GM18867 (cell line): ENCODE results near the gene ABCB1.
"Not testable (repeated sequence)": the region's sequence is repeated elsewhere in the genome, so short reads cannot be mapped to it uniquely, and the experiment has no call there.

Source experiments
- ATAC-seq: cut with Tn5 transposase; IDR thresholded peaks from one replicate; pipeline ENCODE4 v1.9.1; 2021; ENCODE audit warnings: mild to moderate bottlenecking, moderate library complexity; ENCODE audit not compliant: unreplicated experiment

Gene ABCB1

DNA sequence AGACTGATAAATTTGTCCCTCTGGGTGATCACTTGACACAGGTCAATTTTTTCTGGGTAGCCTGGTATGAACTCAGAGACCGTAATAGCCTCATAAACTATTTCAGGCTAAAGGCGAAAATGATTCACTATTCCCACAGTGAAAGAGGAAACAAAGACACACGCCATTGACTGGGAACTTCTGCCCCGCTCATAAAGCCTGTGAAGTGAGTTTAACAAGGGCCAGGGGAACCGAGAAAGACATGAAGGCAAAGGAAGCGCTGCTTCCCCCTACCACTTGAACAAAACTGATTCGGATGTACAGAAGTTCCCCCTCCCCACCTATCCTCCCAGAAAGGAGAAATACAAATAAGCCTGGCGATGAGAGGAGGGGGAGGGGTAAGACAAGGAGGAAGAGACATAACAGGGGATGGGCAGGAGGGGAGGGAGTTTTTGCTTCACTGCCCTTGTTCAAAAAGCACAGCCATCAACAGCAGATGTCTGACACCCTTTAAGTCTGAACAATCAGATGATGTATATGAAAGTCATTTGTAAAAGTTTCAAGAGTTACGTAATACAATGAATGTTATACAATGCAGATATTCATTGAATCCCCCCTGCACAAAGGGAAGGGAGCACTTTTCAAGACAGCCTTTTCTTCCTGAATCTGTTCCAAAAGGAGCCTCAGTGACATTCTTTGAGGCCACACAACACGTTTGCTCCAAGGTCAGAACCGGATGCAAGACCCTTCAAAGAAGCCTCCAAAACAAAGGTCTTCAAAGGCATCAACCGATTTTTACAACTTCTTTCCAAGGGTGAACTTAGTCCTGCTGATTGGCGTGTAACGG, 125.9 kb downstream of the ABCB1 start:
- ATAC-seq: peak; percentile 68

DNA sequence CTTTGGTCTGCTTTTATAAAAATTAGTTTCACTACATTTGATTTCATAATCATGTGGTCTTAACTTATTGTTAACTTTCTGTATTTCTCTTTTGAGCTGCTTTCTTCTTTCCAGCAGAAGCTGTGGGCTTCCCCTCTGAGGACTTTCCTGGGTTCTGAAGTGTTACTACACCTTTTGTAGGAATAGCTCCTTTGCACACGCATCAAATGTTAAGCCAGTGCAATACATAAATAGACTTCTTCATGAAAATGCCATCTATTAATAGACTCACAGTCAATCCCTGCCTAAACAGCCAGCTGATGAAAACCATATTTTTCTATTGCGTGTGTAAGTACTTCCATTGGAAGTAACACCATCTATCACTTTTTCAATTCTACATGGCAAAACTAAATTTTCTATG, 126.7 kb downstream of the ABCB1 start:
- peak; percentile 6 for ATAC-seq

DNA sequence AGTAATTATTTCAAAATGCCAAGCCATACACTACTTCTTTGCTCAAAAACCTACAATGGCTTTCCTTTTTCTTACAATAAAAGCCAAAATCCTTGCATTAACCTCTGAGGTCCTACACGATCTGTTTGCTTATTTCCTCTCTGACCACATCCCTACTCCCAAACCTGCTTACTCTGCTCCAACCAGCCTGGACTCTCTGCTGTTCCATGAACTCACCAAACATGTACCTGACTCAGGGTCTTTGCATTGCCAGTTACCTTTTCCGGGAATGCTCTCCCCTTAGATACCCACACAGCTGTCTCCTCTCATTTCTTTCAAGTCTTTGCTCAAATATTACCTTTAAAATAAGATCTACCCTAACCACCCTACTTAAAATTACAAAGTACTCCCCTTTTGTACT, 127.5 kb downstream of the ABCB1 start:
- no peak for ATAC-seq

GRCh38 chr7:87471473-87471872, 129.2 kb downstream of the ABCB1 start:
- no peak for ATAC-seq

- ATAC-seq: not testable (repeated sequence)
These were observed 131.5 kb downstream of the ABCB1 start for GRCh38 chr7:87469204-87469603.

GRCh38 chr7:87465534-87465880, 135.2 kb downstream of the ABCB1 start:
- ATAC-seq: not testable (repeated sequence)

GRCh38 chr7:87464830-87465533, 135.7 kb downstream of the ABCB1 start:
- not testable (repeated sequence) for ATAC-seq

DNA sequence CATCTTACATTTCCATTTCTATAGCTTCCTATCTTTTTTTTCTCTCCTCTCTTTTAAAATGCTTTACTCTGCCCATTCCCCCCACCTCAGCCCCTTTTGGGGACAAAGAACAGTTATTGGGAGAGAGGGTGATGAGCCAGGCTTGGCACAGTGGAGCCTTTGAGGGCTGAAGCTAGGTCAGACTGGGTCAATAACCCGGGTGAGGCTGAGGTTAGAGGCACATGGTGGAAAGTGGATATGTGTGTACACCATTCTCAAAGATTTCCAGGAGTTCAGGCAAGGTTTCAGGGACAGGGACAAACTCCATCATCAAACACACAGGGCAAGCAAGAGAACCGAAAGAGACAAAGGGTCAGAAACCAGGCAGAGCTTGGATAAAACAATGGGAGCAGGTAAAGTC, 136.7 kb downstream of the ABCB1 start:
- ATAC-seq: no peak

- not testable (repeated sequence) for ATAC-seq
These were observed 140.2 kb downstream of the ABCB1 start for GRCh38 chr7:87460444-87460843.

GRCh38 chr7:87459941-87460340, 140.7 kb downstream of the ABCB1 start:
- ATAC-seq: no peak

DNA sequence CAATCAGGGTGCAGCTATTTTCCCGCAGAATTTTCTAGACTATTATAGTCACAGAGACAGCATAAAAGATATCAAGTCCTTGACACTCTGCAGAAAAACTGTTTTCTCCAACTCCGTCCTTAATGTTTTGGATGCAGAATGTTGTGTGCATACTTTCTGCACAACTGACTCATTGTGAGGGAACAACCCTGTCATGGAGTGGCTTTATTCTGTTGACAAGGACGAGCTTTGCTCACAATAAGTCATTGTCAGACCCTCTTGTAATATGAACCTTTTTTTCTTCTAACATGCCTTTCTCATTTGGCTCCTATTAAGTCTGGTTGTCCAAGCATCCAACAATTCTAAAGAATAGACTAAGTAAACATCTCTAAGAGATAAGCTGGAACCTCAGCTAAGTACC, 142.5 kb downstream of the ABCB1 start:
- no peak for ATAC-seq

GRCh38 chr7:87456247-87456646, 144.4 kb downstream of the ABCB1 start:
- ATAC-seq: no peak
